GM06990 (cell line): ENCODE results near the gene PUS7.
A peak's percentile ranks its signal among the peaks of the same experiment; 100 is the strongest.
"Not testable (repeated sequence)": the region's sequence is repeated elsewhere in the genome, so short reads cannot be mapped to it uniquely, and the experiment has no call there.

Experiments
- DNase-seq: peaks from one replicate; pipeline ENCODE4 v3.0.0-alpha.2; 2011; ENCODE audit not compliant: insufficient read length; ENCODE audit errors: extremely low read depth
- H3K27me3 ChIP-seq: replicated peaks from 2 replicates; pipeline ENCODE4 v1.6.0; 2011; ENCODE audit warnings: low read length; ENCODE audit not compliant: control insufficient read depth, insufficient read depth
- H3K36me3 ChIP-seq: 2 replicates; pipeline ENCODE4 v1.5.1; 2011; ENCODE audit warnings: low read length; ENCODE audit not compliant: control insufficient read depth, insufficient read depth
- H3K4me3 ChIP-seq: replicated peaks from 2 replicates; pipeline ENCODE4 v1.5.1; 2011; ENCODE audit warnings: low read depth, mild to moderate bottlenecking, control low read depth, low read length
- CTCF ChIP-seq: IDR thresholded peaks from 2 replicates; pipeline ENCODE4 v1.5.1; 2011; ENCODE audit warnings: low read length, control low read depth, mild to moderate bottlenecking, inconsistent platforms; ENCODE audit not compliant: insufficient read depth, poor library complexity, severe bottlenecking

Gene PUS7

GRCh38 chr7:105532709-105533460 is 10.8 kb upstream of the PUS7 start:
- Histone ChIP-seq H3K36me3 (peaks cover 2% of the 10 kb centered on the region), H3K27me3 (no peaks in the 10 kb centered on the region), H3K4me3 (peak overlapping the region; percentile 99)
- no peak for TF ChIP-seq CTCF
- DNase-seq = no peak

GRCh38 chr7:105531792-105532671 is 10.0 kb upstream of the PUS7 start, which contains the start of gene RINT1:
TSS of gene RINT1 (plus strand) at chr7:105532201. CDS start at chr7:105532316, 115 bp downstream.
- Histone ChIP-seq H3K27me3 (no peaks in the 10 kb centered on the region), H3K36me3 (peaks cover 2% of the 10 kb centered on the region; the same call in 1 of the 2 replicates), H3K4me3 (peak within 1 kb of the TSS; percentile 99)
- TF ChIP-seq CTCF = peak; percentile 85
- DNase-seq = peak; percentile 91

GRCh38 chr7:105530546-105530945 is 8.5 kb upstream of the PUS7 start:
- no peak overlapping the region for H3K4me3 ChIP-seq
- H3K36me3 ChIP-seq = peaks cover 2% of the 10 kb centered on the region; the same call in 1 of the 2 replicates
- TF ChIP-seq CTCF = no peak

GRCh38 chr7:105530126-105530525 is 8.1 kb upstream of the PUS7 start:
- no peak overlapping the region for H3K4me3 ChIP-seq
- no peaks in the 10 kb centered on the region for H3K27me3 ChIP-seq
- no peak for DNase-seq
- TF ChIP-seq CTCF = no peak
- no peaks in the 10 kb centered on the region for H3K36me3 ChIP-seq

More at GRCh38 chr7:105530546-105530945, 8.5 kb upstream of the PUS7 start:
- DNase-seq = no peak
- H3K27me3 ChIP-seq = no peaks in the 10 kb centered on the region

- H3K36me3 ChIP-seq, DNase-seq, H3K4me3 ChIP-seq, H3K27me3 ChIP-seq: not testable (repeated sequence)
Observed at GRCh38 chr7:105527737-105528136, 5.7 kb upstream of the PUS7 start.

GRCh38 chr7:105524840-105525239 is 2.8 kb upstream of the PUS7 start:
- no peak for DNase-seq
- no peak for TF ChIP-seq CTCF
- Histone ChIP-seq H3K36me3 (no peaks in the 10 kb centered on the region; the same call in 1 of the 2 replicates), H3K4me3 (no peak overlapping the region), H3K27me3 (no peaks in the 10 kb centered on the region)

GRCh38 chr7:105524423-105524822 is 2.4 kb upstream of the PUS7 start:
- not testable (repeated sequence) for H3K4me3 ChIP-seq, H3K27me3 ChIP-seq, DNase-seq, H3K36me3 ChIP-seq
